CD14-positive monocyte (primary cell): Measurements from ENCODE around the gene PLEKHN1. TPM values are rescaled to one million over a fixed set of nuclear protein-coding genes. Genes with fewer than 3 reads are reported as not detected.

Source experiments
- DNase-seq, 3 donors: peaks; one replicate each; pipeline ENCODE4 v3.0.0-alpha.2; 2011 to 2022
- H2AFZ ChIP-seq: 2 replicates; pipeline ENCODE4 v1.6.0; 2012; ENCODE audit warnings: mild to moderate bottlenecking, low read depth, low read length, inconsistent platforms; ENCODE audit not compliant: insufficient read depth, poor library complexity, severe bottlenecking
- H3K27ac ChIP-seq, 2 donors: 1 replicate in 1 of 2; 2 replicates in 1 of 2; pipeline ENCODE4 v1.5.1; 2012 to 2013; ENCODE audit warnings: low read length in 2 of 2, control low read depth in 1 of 2, inconsistent platforms in 1 of 2, low read depth in 1 of 2, mild to moderate bottlenecking in 1 of 2
- H3K27me3 ChIP-seq, 2 donors: one replicate each; pipeline versions ENCODE4 v1.6.0 to v1.6.1; 2011 to 2013; ENCODE audit warnings: low read length in 2 of 2; ENCODE audit not compliant: control insufficient read depth in 2 of 2, insufficient read depth in 2 of 2
- H3K36me3 ChIP-seq, 2 donors: replicated peaks in 1 of 2; 1 replicate in 1 of 2; 2 replicates in 1 of 2; pipeline versions ENCODE4 v1.5.1 to v1.6.1; 2012 to 2013; ENCODE audit warnings: low read length in 2 of 2, control low read depth in 1 of 2, inconsistent platforms in 1 of 2, mild to moderate bottlenecking in 1 of 2; ENCODE audit not compliant: insufficient read depth in 2 of 2, control insufficient read depth in 1 of 2
- H3K4me1 ChIP-seq, 2 donors: 1 replicate in 1 of 2; 2 replicates in 1 of 2; pipeline versions ENCODE4 v1.5.1 to v1.6.1; 2012 to 2013; ENCODE audit warnings: low read length in 2 of 2, control low read depth in 1 of 2, inconsistent platforms in 1 of 2, mild to moderate bottlenecking in 1 of 2, moderate library complexity in 1 of 2; ENCODE audit not compliant: insufficient read depth in 2 of 2, control insufficient read depth in 1 of 2
- H3K4me2 ChIP-seq: replicated peaks from 2 replicates; pipeline ENCODE3; 2012; ENCODE audit warnings: low read length, moderate library complexity, mild to moderate bottlenecking; ENCODE audit not compliant: poor library complexity, severe bottlenecking; ENCODE audit errors: extremely low read depth
- H3K4me3 ChIP-seq, 3 experiments: fragments of 200-600 bp in 1 of 3; sonication (generic) in 1 of 3; replicated peaks in 1 of 3; 1 replicate in 2 of 3; 2 replicates in 1 of 3; pipeline ENCODE4 v1.5.1; 2011 to 2013; ENCODE audit warnings: low read length in 3 of 3, mild to moderate bottlenecking in 3 of 3, control low read depth in 2 of 3, low read depth in 2 of 3, inconsistent platforms in 1 of 3, moderate library complexity in 1 of 3
- H3K79me2 ChIP-seq: 2 replicates; pipeline ENCODE4 v1.6.0; 2012; ENCODE audit warnings: mild to moderate bottlenecking, control low read depth, inconsistent platforms, low read length, moderate library complexity; ENCODE audit not compliant: insufficient read depth
- H3K9ac ChIP-seq: 2 replicates; pipeline ENCODE4 v1.6.0; 2017; ENCODE audit warnings: low read length, mild to moderate bottlenecking; ENCODE audit not compliant: insufficient read depth, poor library complexity, severe bottlenecking
- H3K9me3 ChIP-seq, 2 donors: replicated peaks in 1 of 2; 1 replicate in 1 of 2; 2 replicates in 1 of 2; pipeline versions ENCODE4 v1.5.1 to v1.6.1; 2012 to 2013; ENCODE audit warnings: low read length in 2 of 2, control low read depth in 1 of 2; ENCODE audit not compliant: control insufficient read depth in 1 of 2, insufficient read depth in 1 of 2
- H4K20me1 ChIP-seq: 2 replicates; pipeline ENCODE4 v1.6.0; 2012; ENCODE audit warnings: mild to moderate bottlenecking, low read length, control low read depth, moderate library complexity; ENCODE audit not compliant: insufficient read depth
- H3K27ac Mint-ChIP-seq, 7 donors: one replicate each; pipeline ENCODE4 v1.8.0; 2020; ENCODE audit warnings: mild to moderate bottlenecking in 7 of 7, mixed read lengths in 7 of 7, moderate library complexity in 6 of 7, inconsistent platforms in 2 of 7
- H3K27me3 Mint-ChIP-seq, 3 donors: one replicate each; pipeline ENCODE4 v1.8.0; 2021 to 2022; ENCODE audit warnings: low read depth in 3 of 3, mild to moderate bottlenecking in 3 of 3, mixed read lengths in 3 of 3, moderate library complexity in 3 of 3, inconsistent platforms in 1 of 3
- H3K36me3 Mint-ChIP-seq, 2 donors: one replicate each; pipeline ENCODE4 v1.8.0; 2020; ENCODE audit warnings: mixed read lengths in 2 of 2, inconsistent platforms in 1 of 2, mild to moderate bottlenecking in 1 of 2
- H3K4me1 Mint-ChIP-seq: one replicate; pipeline ENCODE4 v1.8.0; 2020; ENCODE audit warnings: mild to moderate bottlenecking, mixed read lengths
- H3K4me3 Mint-ChIP-seq, 2 donors: one replicate each; pipeline ENCODE4 v1.8.0; 2020; ENCODE audit warnings: mild to moderate bottlenecking in 2 of 2, mixed read lengths in 2 of 2, moderate library complexity in 1 of 2
- H3K9me3 Mint-ChIP-seq, 7 donors: one replicate each; pipeline ENCODE4 v1.8.0; 2020 to 2022; ENCODE audit warnings: mixed read lengths in 7 of 7, mild to moderate bottlenecking in 6 of 7, moderate library complexity in 6 of 7, inconsistent platforms in 2 of 7
- CTCF ChIP-seq: fragments of 200-600 bp; IDR thresholded peaks from one replicate; pipeline ENCODE4 v1.8.0; 2022; ENCODE audit warnings: antibody characterized with exemption, mild to moderate bottlenecking
- WGBS: methylation state at CpG from one replicate; pipeline ENCODE4 v1.1.5; 2013; ENCODE audit warnings: missing lambda C conversion rate; ENCODE audit not compliant: insufficient coverage; 5-methylcytosine and 5-hydroxymethylcytosine counted together
- intact Hi-C, 2 donors: fragments of 100-400 bp; cut with micrococcal nuclease; formaldehyde crosslinking; loops; one replicate each; pipeline versions ENCODE4 v1.15.0 to v1.15.1; 2023
- polyA plus RNA-seq, 3 donors: library from polyadenylated mRNA; depleted of rRNA in 1 of 3; unstranded in 2 of 3; stranded (reverse) in 1 of 3; fragments of 300-500 nt in 2 of 3; fragments of >200 nt in 1 of 3; fragmentation: Illumina TruSeq in 2 of 3; gene quantifications; 1 replicate in 2 of 3; 2 replicates in 1 of 3; pipeline ENCODE4 v1.2.3, GENCODE V29; 2012 to 2021

The PLEKHN1 gene
- polyA plus RNA-seq, 3 donors: 0.21 to 1.5 (median 0.62) TPM

- peaks cover 63 to 91% (median 70%) of the 10 kb centered on the region in 3 donors for H3K27me3 Mint-ChIP-seq
- Histone ChIP-seq H3K27me3 (peaks cover 34 to 76% of the 10 kb centered on the region in 2 donors), H2AFZ (peak overlapping the region; percentile 65), H3K9ac (peak overlapping the region; percentile 37), H3K4me1 (peaks cover 11 to 33% of the 10 kb centered on the region in 2 donors), H3K4me2 (peak overlapping the region; percentile 62), H3K9me3 (peaks cover 0 to 21% of the 10 kb centered on the region in 2 donors), H3K27ac (no peak overlapping the region), H3K36me3 (no peaks in the 10 kb centered on the region), H3K4me3 (peak overlapping the region in 1 of 3 experiments; percentile 54), H4K20me1 (peaks cover 12% of the 10 kb centered on the region), H3K79me2 (no peaks in the 10 kb centered on the region)
- WGBS: 2% methylated on average over 53 of the region's 58 CpGs
- no peak for TF ChIP-seq CTCF
- peaks cover 19% of the 10 kb centered on the region for H3K4me1 Mint-ChIP-seq
- intact Hi-C loops: no loop called here
- peaks cover 0 to 4% of the 10 kb centered on the region in 2 donors for H3K36me3 Mint-ChIP-seq
- H3K9me3 Mint-ChIP-seq: peaks cover 2 to 29% (median 5%) of the 10 kb centered on the region in 7 donors
- DNase-seq: no peak
- peak overlapping the region in 6 of 7 donors; percentile 73 to 93 (median 81) for H3K27ac Mint-ChIP-seq
- H3K4me3 Mint-ChIP-seq: peak overlapping the region; percentile 53 to 89
These were observed 34.9 kb downstream of the PLEKHN1 start for GRCh38 chr1:1001057-1001783.

- no peak for DNase-seq
- no peaks in the 10 kb centered on the region for H3K79me2 ChIP-seq
- H3K27me3 ChIP-seq: peaks cover 18 to 57% of the 10 kb centered on the region in 2 donors
- H3K4me2 ChIP-seq: no peak overlapping the region
- Mint-ChIP-seq H3K36me3 (peaks cover 0 to 4% of the 10 kb centered on the region in 2 donors), H3K4me3 (peak overlapping the region in 1 of 2 donors; percentile 75), H3K27me3 (peaks cover 52 to 87% (median 68%) of the 10 kb centered on the region in 3 donors), H3K9me3 (peaks cover 2 to 20% (median 6%) of the 10 kb centered on the region in 7 donors), H3K4me1 (peaks cover 16% of the 10 kb centered on the region), H3K27ac (peak overlapping the region in 1 of 7 donors; percentile 81)
- no peaks in the 10 kb centered on the region for H4K20me1 ChIP-seq
- TF ChIP-seq CTCF: no peak
- no peak overlapping the region for H3K27ac ChIP-seq
- peaks cover 11 to 32% of the 10 kb centered on the region in 2 donors for H3K4me1 ChIP-seq
- no peak overlapping the region for H3K9ac ChIP-seq
- no peaks in the 10 kb centered on the region for H3K36me3 ChIP-seq
- H2AFZ ChIP-seq: no peak overlapping the region
- peaks cover 0 to 5% of the 10 kb centered on the region in 2 donors for H3K9me3 ChIP-seq
- intact Hi-C loops: no loop called here
- H3K4me3 ChIP-seq: no peak overlapping the region
- WGBS: 78% methylated on average over 6 of the region's 22 CpGs
These were observed 37.5 kb downstream of the PLEKHN1 start for GRCh38 chr1:1003618-1004419.
